ENCODE measurements around the gene PSMD13.

Gene PSMD13

GRCh38 chr11:297586-298405 lies 61.0 kb downstream of the PSMD13 start:
- H3K27ac ChIP-seq, result no peak overlapping the region
- TF ChIP-seq ZFX (IDR thresholded peaks at IDR 0.05; ENCODE audit: borderline replicate concordance), result no peak
- TF ChIP-seq CTCF (IDR thresholded peaks at IDR 0.05), result no peak

- no peak for TF ChIP-seq CTCF (IDR thresholded peaks at IDR 0.05)
- TF ChIP-seq ZFX (IDR thresholded peaks at IDR 0.05; ENCODE audit: borderline replicate concordance), result no peak
- H3K27ac ChIP-seq, result no peak overlapping the region
Measured at GRCh38 chr11:298406-299065, 61.8 kb downstream of the PSMD13 start.

- no peak for TF ChIP-seq ZFX (IDR thresholded peaks at IDR 0.05; ENCODE audit: borderline replicate concordance)
- no peak for TF ChIP-seq CTCF (IDR thresholded peaks at IDR 0.05)
- no peak within 1 kb of the TSS for H3K27ac ChIP-seq
Measured at GRCh38 chr11:299081-299891, 62.5 kb downstream of the PSMD13 start, which contains the start of gene IFITM5. Gene IFITM5, minus strand, starts transcription at chr11:299526. Its CDS starts 36 bp downstream, at chr11:299490.

- no peak overlapping the region for H3K27ac ChIP-seq
- TF ChIP-seq CTCF (IDR thresholded peaks at IDR 0.05), result no peak
- TF ChIP-seq ZFX (IDR thresholded peaks at IDR 0.05; ENCODE audit: borderline replicate concordance), result no peak
Measured at GRCh38 chr11:299951-300735, 63.4 kb downstream of the PSMD13 start.
